GM15510 (cell line): ENCODE measurements around the gene CNGA1.

Source experiments
- POLR2A ChIP-seq: IDR thresholded peaks from 3 replicates; pipeline ENCODE4 v1.6.1; 2011; ENCODE audit warnings: borderline replicate concordance; ENCODE audit not compliant: insufficient read length; ENCODE audit errors: extremely low read depth

The CNGA1 gene

GRCh38 chr4:48015678-48016077 lies 803 bp downstream of the CNGA1 start:
- no peak for TF ChIP-seq POLR2A

- no peak for TF ChIP-seq POLR2A
Measured at GRCh38 chr4:48015216-48015615, 1.3 kb downstream of the CNGA1 start.

GRCh38 chr4:48012824-48013223 lies 3.7 kb downstream of the CNGA1 start:
- TF ChIP-seq POLR2A, result no peak

GRCh38 chr4:48011722-48012121 lies 4.8 kb downstream of the CNGA1 start:
- TF ChIP-seq POLR2A, result no peak

- TF ChIP-seq POLR2A, result no peak
Measured at GRCh38 chr4:48008021-48008596, 8.4 kb downstream of the CNGA1 start.

GRCh38 chr4:48005781-48006180 lies 10.7 kb downstream of the CNGA1 start:
- TF ChIP-seq POLR2A, result no peak

GRCh38 chr4:48002267-48002666 lies 14.2 kb downstream of the CNGA1 start:
- no peak for TF ChIP-seq POLR2A

- no peak for TF ChIP-seq POLR2A
Measured at GRCh38 chr4:47996021-47996420, 20.5 kb downstream of the CNGA1 start.

- no peak for TF ChIP-seq POLR2A
Measured at GRCh38 chr4:47990145-47990544, 26.3 kb downstream of the CNGA1 start.

GRCh38 chr4:47974566-47974965 lies 41.9 kb downstream of the CNGA1 start:
- TF ChIP-seq POLR2A, result no peak

GRCh38 chr4:47972721-47973120 lies 43.8 kb downstream of the CNGA1 start:
- TF ChIP-seq POLR2A, result no peak

- no peak for TF ChIP-seq POLR2A
Measured at GRCh38 chr4:47972181-47972580, 44.3 kb downstream of the CNGA1 start.

- TF ChIP-seq POLR2A, result no peak
Measured at GRCh38 chr4:47968847-47969246, 47.6 kb downstream of the CNGA1 start.

- no peak for TF ChIP-seq POLR2A
Measured at GRCh38 chr4:47954677-47955076, 61.8 kb downstream of the CNGA1 start.

- TF ChIP-seq POLR2A, result no peak
Measured at GRCh38 chr4:47954245-47954644, 62.2 kb downstream of the CNGA1 start.

- TF ChIP-seq POLR2A, result no peak
Measured at GRCh38 chr4:47945930-47946726, 70.4 kb downstream of the CNGA1 start.

GRCh38 chr4:47942081-47942819 lies 74.2 kb downstream of the CNGA1 start:
- no peak for TF ChIP-seq POLR2A

GRCh38 chr4:47939456-47939855 lies 77.0 kb downstream of the CNGA1 start:
- TF ChIP-seq POLR2A, result no peak
